Measurements from ENCODE around the gene PRKCE.

DNA sequence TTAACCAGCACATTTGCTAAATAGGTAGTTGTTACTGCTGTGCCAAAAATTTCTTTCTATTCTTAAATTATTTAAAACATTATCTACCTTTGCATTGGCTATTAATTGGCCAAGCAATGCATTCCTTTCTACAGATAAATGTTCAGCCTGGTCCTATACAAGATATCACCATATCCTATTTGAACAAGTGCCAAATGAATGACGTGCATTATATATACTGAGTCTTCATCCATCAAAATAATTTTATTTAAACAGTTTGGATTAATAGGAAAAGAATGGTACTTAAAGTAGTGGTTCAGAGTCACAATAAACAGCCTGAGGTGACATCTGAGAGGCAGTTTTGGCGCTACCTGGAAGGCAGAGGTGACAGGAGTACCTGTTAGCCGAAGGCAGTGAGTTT lies 415.6 kb downstream of the PRKCE start:
- TF ChIP-seq, protein P1, sequence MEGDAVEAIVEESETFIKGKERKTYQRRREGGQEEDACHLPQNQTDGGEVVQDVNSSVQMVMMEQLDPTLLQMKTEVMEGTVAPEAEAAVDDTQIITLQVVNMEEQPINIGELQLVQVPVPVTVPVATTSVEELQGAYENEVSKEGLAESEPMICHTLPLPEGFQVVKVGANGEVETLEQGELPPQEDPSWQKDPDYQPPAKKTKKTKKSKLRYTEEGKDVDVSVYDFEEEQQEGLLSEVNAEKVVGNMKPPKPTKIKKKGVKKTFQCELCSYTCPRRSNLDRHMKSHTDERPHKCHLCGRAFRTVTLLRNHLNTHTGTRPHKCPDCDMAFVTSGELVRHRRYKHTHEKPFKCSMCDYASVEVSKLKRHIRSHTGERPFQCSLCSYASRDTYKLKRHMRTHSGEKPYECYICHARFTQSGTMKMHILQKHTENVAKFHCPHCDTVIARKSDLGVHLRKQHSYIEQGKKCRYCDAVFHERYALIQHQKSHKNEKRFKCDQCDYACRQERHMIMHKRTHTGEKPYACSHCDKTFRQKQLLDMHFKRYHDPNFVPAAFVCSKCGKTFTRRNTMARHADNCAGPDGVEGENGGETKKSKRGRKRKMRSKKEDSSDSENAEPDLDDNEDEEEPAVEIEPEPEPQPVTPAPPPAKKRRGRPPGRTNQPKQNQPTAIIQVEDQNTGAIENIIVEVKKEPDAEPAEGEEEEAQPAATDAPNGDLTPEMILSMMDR (conservative IDR thresholded peaks at IDR 0.05; ENCODE audit: low read depth, low read length), result no peak
- no peak for TF ChIP-seq EZH2 (IDR thresholded peaks at IDR 0.05; ENCODE audit: borderline replicate concordance, low read depth, low read length, poor library complexity, severe bottlenecking)
